Measurements from ENCODE around the gene MYL12A. TPM values are rescaled to one million over a fixed set of nuclear protein-coding genes. Genes with fewer than 3 reads are reported as not detected.

Gene MYL12A
- polyA plus RNA-seq, 3 donors = 469 to 1,360 (median 1,139) TPM

DNA sequence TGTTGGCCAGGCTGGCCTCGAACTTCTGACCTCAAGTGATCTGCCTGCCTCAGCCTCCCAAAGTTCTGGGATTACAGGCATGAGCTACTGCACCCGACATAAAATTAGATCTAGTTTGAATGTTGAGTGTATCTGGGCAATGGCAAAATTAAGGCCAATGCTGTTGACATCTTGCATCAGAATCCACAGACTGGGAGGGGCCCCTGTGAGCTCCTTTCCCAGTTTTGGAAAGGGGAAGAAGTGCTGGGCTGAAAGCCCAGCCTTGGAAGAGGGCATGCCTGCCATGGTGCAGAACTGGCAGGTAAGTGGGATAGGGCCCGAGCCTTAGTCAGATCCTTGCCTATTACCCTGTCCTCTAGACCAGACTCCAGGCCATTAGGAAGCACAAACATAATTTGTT is 23.4 kb upstream of the MYL12A start:
- TF ChIP-seq, protein P1, sequence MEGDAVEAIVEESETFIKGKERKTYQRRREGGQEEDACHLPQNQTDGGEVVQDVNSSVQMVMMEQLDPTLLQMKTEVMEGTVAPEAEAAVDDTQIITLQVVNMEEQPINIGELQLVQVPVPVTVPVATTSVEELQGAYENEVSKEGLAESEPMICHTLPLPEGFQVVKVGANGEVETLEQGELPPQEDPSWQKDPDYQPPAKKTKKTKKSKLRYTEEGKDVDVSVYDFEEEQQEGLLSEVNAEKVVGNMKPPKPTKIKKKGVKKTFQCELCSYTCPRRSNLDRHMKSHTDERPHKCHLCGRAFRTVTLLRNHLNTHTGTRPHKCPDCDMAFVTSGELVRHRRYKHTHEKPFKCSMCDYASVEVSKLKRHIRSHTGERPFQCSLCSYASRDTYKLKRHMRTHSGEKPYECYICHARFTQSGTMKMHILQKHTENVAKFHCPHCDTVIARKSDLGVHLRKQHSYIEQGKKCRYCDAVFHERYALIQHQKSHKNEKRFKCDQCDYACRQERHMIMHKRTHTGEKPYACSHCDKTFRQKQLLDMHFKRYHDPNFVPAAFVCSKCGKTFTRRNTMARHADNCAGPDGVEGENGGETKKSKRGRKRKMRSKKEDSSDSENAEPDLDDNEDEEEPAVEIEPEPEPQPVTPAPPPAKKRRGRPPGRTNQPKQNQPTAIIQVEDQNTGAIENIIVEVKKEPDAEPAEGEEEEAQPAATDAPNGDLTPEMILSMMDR (IDR thresholded peaks at IDR 0.05) = no peak
- no peak overlapping the region for H3K4me2 ChIP-seq (replicated peaks; ENCODE audit: extremely low read depth, low read length, poor library complexity, severe bottlenecking)
- intact Hi-C loops (cut with micrococcal nuclease) = no loop called here
- H3K9ac ChIP-seq (ENCODE audit: insufficient read depth, low read length, poor library complexity, severe bottlenecking) = no peak overlapping the region
- Mint-ChIP-seq H3K4me1 (no peaks in the 10 kb centered on the region), H3K27me3 (ENCODE audit: low read depth in 3 of 3) (peaks cover 0 to 3% (median 2%) of the 10 kb centered on the region in 3 donors), H3K36me3 (no peaks in the 10 kb centered on the region), H3K4me3 (no peak overlapping the region), H3K9me3 (peaks cover 0 to 2% (median 0%) of the 10 kb centered on the region in 7 donors), H3K27ac (no peak overlapping the region)
- no peaks in the 10 kb centered on the region for H3K79me2 ChIP-seq (ENCODE audit: insufficient read depth, low read length)
- no peaks in the 10 kb centered on the region for H3K9me3 ChIP-seq (replicated peaks in 1 of 2; ENCODE audit: control insufficient read depth in 1 of 2, insufficient read depth in 1 of 2, low read length in 2 of 2)
- no peak overlapping the region for H2AFZ ChIP-seq (ENCODE audit: insufficient read depth, low read depth, low read length, poor library complexity, severe bottlenecking)
- WGBS (ENCODE audit: insufficient coverage) = 92% methylated on average over 2 of the region's 3 CpGs
- no peak overlapping the region for H3K27ac ChIP-seq (ENCODE audit: low read depth in 1 of 2, low read length in 2 of 2)
- no peaks in the 10 kb centered on the region for H3K4me1 ChIP-seq (ENCODE audit: control insufficient read depth in 1 of 2, insufficient read depth in 2 of 2, low read length in 2 of 2)
- H3K36me3 ChIP-seq (replicated peaks in 1 of 2; ENCODE audit: control insufficient read depth in 1 of 2, insufficient read depth in 2 of 2, low read length in 2 of 2) = no peaks in the 10 kb centered on the region
- H4K20me1 ChIP-seq (ENCODE audit: insufficient read depth, low read length) = no peaks in the 10 kb centered on the region
- DNase-seq = no peak
- no peaks in the 10 kb centered on the region for H3K27me3 ChIP-seq (ENCODE audit: control insufficient read depth in 2 of 2, insufficient read depth in 2 of 2, low read length in 2 of 2)
- no peak overlapping the region for H3K4me3 ChIP-seq (replicated peaks in 1 of 3; ENCODE audit: low read depth in 2 of 3, low read length in 3 of 3)

DNA sequence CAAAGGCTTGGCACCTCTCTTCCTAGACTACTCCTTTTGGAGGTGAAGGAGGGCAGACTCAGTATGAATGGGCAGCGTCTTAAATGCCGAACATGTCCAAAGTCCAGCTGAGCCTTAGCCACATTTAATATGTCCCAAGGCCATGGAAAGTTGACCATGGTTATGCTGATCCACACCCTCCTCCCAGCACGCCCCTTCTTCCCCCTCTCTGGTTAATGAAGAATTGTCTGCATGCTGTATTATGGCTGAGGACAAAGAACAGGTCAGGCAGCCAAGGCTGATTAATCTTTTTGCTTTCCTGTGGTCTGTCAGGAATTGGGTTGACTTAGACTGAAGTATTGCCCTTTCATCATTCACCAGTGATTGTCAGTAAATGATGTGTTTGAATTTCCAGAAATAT is 22.0 kb upstream of the MYL12A start:
- Histone ChIP-seq H3K27me3 (ENCODE audit: control insufficient read depth in 2 of 2, insufficient read depth in 2 of 2, low read length in 2 of 2) (no peaks in the 10 kb centered on the region), H3K4me2 (replicated peaks; ENCODE audit: extremely low read depth, low read length, poor library complexity, severe bottlenecking) (no peak overlapping the region), H2AFZ (ENCODE audit: insufficient read depth, low read depth, low read length, poor library complexity, severe bottlenecking) (no peak overlapping the region), H3K36me3 (replicated peaks in 1 of 2; ENCODE audit: control insufficient read depth in 1 of 2, insufficient read depth in 2 of 2, low read length in 2 of 2) (no peaks in the 10 kb centered on the region), H3K4me3 (replicated peaks in 1 of 3; ENCODE audit: low read depth in 2 of 3, low read length in 3 of 3) (no peak overlapping the region), H3K4me1 (ENCODE audit: control insufficient read depth in 1 of 2, insufficient read depth in 2 of 2, low read length in 2 of 2) (no peaks in the 10 kb centered on the region), H3K79me2 (ENCODE audit: insufficient read depth, low read length) (no peaks in the 10 kb centered on the region), H4K20me1 (ENCODE audit: insufficient read depth, low read length) (no peaks in the 10 kb centered on the region), H3K9me3 (replicated peaks in 1 of 2; ENCODE audit: control insufficient read depth in 1 of 2, insufficient read depth in 1 of 2, low read length in 2 of 2) (no peaks in the 10 kb centered on the region), H3K9ac (ENCODE audit: insufficient read depth, low read length, poor library complexity, severe bottlenecking) (no peak overlapping the region), H3K27ac (ENCODE audit: low read depth in 1 of 2, low read length in 2 of 2) (no peak overlapping the region)
- Mint-ChIP-seq H3K36me3 (no peaks in the 10 kb centered on the region), H3K9me3 (peaks cover 0 to 2% (median 0%) of the 10 kb centered on the region in 7 donors), H3K4me1 (peaks cover under 1% of the 10 kb centered on the region), H3K27me3 (ENCODE audit: low read depth in 3 of 3) (peaks cover 0 to 3% (median 2%) of the 10 kb centered on the region in 3 donors), H3K27ac (no peak overlapping the region), H3K4me3 (no peak overlapping the region)
- WGBS (ENCODE audit: insufficient coverage) = no CpG with 5 or more reads among the region's 3 CpGs
- intact Hi-C loops (cut with micrococcal nuclease) = no loop called here
- TF ChIP-seq, protein P1 (IDR thresholded peaks at IDR 0.05) = no peak
- DNase-seq = no peak

Data from CD14-positive monocyte (primary cell).